ENCODE measurements around the gene ANKRD62.

DNA sequence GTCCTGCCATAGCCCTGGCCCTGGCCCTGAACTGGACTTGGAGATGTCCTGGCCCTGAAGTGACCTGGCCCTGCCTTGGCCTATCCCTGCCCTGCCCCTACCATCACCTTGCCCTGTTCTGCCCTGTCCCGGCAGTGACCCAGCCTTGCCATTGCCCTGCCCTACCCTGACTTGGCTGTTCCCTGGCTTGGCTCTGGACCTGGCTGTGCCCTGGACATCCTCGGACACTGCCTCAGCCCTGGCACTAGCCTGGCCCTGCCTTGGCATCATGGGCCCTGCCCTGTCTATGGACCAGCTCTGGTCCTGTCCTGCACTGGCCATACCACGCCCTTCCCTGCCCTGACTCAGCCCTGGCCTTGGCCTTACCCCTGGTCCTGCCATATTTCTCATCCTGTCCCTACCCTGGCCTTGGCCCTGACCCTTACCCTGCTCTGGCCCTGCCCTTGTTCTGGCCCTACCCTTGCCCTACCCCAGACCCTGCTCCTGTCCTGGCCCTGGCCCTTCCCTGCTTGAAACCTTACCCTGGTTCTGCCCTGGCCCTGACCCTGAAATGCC is 6.1 kb upstream of the ANKRD62 start:
- TF ChIP-seq, protein P1, sequence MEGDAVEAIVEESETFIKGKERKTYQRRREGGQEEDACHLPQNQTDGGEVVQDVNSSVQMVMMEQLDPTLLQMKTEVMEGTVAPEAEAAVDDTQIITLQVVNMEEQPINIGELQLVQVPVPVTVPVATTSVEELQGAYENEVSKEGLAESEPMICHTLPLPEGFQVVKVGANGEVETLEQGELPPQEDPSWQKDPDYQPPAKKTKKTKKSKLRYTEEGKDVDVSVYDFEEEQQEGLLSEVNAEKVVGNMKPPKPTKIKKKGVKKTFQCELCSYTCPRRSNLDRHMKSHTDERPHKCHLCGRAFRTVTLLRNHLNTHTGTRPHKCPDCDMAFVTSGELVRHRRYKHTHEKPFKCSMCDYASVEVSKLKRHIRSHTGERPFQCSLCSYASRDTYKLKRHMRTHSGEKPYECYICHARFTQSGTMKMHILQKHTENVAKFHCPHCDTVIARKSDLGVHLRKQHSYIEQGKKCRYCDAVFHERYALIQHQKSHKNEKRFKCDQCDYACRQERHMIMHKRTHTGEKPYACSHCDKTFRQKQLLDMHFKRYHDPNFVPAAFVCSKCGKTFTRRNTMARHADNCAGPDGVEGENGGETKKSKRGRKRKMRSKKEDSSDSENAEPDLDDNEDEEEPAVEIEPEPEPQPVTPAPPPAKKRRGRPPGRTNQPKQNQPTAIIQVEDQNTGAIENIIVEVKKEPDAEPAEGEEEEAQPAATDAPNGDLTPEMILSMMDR (IDR thresholded peaks at IDR 0.05 in 8 of 11, conservative IDR thresholded peaks at IDR 0.05 in 3 of 11): no peak
- no peak for TF ChIP-seq POLR2A (IDR thresholded peaks at IDR 0.05)

All from spleen (tissue), 7 donors.